GM19239 (cell line): ENCODE data around the gene TIE1.

Source experiments
- DNase-seq: peaks from one replicate; pipeline ENCODE4 v3.0.0; 2011; ENCODE audit warnings: low spot score; ENCODE audit not compliant: insufficient read length
- FAIRE-seq: peaks from 2 replicates; lab custom pipeline; 2011; peaks lifted over from hg19 to GRCh38; lab: Jason Lieb, UNC

Gene TIE1

DNA sequence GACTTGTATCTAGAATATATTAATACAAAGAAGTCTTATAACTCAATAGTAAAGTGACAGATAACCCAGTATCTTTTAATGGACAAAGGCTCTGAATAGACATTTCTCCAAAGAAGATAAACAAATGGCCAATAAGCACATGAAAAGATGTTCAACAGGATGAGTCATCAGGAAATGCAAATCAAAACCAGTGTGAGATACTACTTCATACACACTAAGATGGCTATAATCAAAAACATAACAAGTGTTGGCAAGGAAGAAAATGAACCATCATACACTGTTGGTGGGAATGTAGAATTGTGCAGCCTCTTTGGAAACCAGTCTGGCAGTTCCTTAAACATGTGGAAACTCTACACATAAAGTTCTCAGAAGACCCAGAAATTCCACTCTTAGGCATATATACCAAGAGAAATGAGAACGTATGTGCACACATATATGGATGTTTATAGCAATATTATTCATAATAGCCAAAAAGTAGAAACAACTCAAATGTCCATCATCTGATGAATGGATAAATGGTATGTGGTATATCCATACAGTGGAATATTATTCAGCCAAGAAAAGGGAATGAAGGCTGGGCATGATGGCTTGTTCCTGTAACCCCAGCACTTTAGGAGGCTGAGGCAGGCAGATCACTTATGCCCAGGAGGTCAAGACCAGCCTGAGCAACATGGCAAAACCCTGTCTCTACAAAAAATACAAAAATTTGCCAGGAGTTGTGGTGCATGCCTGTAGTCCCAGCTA, 26.9 kb downstream of the TIE1 start:
- DNase-seq (no peak), FAIRE-seq (no peak)

- DNase-seq (no peak), FAIRE-seq (no peak)
Observed at GRCh38 chr1:43329995-43330751, 29.4 kb downstream of the TIE1 start.

DNA sequence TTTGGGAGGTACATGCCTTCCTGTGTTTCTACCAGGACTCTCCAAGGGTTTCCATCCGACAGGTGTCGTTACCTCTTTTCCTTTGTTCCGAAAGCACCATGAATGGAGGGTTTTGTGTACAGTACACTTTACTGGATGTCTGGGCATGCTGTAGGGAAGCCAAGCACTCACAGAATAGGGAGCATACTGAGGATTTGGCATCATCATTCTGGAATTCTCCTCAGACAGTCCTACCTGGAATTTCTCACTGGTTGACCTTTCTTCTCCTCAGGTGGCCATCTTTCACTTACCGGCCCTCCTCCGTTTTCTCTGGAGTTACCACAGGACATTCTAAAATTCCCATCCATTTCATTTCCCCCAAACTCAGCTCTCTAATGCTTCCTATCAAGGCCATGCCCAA, 30.9 kb downstream of the TIE1 start:
- no peak for DNase-seq
- FAIRE-seq = no peak

DNA sequence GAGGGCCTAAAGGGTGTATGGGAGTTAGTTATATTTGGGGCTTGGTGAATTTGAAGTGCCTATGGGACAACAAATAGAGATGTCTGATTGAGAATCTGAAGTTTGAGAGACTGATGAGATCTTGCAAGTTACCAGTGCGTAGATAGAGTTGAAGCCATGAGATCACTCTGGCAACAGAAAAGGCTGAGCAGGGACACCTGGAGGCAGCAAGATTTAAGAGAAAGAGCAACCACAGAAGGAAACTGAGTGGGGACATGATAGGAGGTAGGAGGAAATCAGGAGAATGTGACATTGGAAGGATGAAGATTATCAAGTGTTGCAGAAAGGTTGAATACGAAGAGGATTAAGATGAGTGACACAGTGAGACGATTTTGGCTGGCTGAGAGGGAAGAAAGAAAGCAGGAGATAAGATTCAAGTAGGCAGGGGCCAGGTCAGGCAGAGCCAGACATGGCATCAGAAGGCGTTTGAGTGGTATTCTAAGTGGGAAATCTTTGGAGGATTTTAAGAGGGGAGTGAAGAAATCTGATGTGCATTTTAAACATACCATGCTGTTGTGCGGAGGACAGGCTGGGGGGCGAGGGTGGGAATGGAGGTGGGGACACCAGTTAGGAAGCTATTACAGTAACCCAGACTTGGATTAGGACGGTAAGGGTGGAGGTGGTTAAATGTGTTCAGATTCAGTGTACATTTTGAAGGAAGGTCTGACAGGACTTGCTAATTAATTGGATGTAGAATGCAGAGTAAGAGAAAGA, 33.8 kb downstream of the TIE1 start:
- DNase-seq (no peak), FAIRE-seq (no peak)

DNA sequence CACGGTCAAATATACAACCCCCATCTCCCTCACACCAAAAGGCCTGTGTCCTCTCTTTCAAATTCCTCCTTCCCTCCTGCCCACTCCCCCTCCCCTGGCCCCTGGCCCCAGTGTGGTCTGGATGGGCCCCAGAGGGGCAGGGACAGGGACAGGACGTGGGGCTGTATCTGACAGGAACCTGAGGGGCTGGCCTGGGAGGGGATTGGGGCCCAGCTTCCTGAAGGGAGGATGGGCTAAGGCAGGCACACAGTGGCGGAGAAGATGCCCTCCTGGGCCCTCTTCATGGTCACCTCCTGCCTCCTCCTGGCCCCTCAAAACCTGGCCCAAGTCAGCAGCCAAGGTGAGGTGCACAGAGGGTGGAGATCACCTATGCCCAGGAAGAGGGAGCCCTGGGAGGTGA, 36.8 kb downstream of the TIE1 start, which contains the start of gene MPL:
Gene MPL (plus strand): TSS at position 231 of the 400 bp plus-strand sequence. CDS start 31 bp downstream, at position 262.
- DNase-seq (no peak), FAIRE-seq (no peak)

DNA sequence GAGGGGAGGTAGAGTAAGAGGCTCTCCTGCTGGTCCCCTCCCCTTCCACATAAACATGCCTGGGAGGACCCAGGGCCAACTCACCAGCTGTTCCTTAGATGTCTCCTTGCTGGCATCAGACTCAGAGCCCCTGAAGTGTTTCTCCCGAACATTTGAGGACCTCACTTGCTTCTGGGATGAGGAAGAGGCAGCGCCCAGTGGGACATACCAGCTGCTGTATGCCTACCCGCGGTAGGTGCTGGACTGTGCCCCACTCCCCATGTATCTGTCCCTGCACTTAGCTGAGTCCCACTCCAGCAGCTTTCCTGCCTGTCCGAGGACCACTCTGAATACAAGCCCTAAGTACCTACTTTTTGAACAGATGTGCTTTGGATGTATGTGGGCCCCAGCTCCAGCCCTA, 37.2 kb downstream of the TIE1 start:
- FAIRE-seq (no peak), DNase-seq (no peak)

- DNase-seq = no peak
- no peak for FAIRE-seq
Observed at GRCh38 chr1:43339584-43340232, 38.9 kb downstream of the TIE1 start.

DNA sequence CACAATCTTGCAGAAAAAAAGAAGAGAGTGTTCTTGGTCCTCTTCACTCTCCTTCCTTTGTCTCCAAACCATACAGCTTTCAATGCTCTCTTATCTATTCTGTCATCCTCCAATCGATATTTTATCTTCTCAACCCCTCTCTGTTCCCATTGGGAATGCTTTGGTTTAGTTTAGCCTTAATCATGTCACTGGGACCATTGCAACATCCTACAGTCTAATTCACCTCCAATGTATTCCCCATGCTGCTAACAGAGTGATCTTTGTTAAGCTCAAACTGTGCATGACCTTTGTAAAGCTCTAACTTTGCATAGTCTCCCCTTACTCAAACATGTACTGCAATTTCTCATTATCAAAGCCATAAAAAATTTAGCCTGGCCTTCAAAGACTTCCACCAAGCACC, 39.8 kb downstream of the TIE1 start:
- DNase-seq (no peak), FAIRE-seq (no peak)

GRCh38 chr1:43344267-43344850, 43.6 kb downstream of the TIE1 start:
- no peak for FAIRE-seq
- no peak for DNase-seq

DNA sequence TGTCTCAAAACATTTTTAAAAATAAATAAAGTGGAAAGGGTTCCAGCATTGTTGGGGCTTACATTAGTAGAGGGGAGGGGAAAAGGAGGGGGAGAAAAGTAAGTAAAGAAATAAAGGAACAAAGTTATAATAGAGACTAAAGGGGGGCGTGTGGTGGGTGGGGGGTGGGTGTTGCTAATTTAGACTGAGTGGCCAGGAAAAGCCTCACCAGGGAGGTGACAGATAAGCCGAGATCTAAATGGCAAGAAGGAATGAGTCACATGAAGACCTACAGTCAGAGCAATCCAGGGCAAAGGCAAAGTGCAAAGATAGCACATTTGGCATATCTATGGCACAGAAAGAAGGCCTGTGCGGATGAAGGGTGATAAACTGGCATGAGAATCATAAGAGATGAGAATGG, 44.3 kb downstream of the TIE1 start:
- DNase-seq = no peak
- FAIRE-seq = no peak

DNA sequence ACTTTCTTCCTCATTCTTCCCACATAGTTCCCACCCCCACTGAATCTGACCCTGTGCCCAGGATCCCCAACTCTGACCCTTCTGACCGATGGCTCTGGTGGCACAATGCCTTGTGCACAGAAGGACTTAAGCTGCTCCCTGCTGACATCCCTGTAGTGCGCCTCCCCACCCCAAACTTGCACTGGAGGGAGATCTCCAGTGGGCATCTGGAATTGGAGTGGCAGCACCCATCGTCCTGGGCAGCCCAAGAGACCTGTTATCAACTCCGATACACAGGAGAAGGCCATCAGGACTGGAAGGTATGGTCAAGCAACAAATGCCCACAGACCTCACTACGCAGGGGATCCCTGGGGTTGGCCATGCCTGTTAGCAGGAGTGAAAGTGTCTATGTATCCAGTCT, 45.9 kb downstream of the TIE1 start:
- DNase-seq (no peak), FAIRE-seq (no peak)

DNA sequence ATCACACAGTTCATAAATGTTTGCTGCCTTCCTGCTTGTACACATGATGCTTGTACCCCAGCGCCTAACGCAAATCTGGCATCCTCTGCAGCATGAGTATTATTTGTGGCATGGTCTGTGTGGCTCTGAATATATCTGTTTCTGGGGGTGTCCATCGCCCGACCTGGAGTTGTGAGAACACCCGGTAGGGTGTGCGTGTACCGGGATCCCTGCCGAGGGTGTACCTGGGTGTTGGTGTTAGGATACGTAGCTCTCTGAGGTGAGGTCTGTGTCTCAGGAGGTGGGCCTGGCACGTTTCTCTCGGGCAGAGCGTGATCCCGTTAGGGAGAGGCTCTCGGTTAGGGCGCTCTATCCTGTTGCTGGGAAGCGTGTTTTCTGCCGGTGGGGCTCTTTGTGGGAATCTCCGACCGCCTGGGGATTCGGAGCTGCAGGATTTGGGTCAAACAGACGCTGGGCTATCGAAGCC, 47.6 kb downstream of the TIE1 start:
- no peak for DNase-seq
- no peak for FAIRE-seq

- no peak for DNase-seq
- no peak for FAIRE-seq
Observed at GRCh38 chr1:43348809-43349593, 48.2 kb downstream of the TIE1 start.

- no peak for DNase-seq
- FAIRE-seq = no peak
Observed at GRCh38 chr1:43349594-43350306, 49.0 kb downstream of the TIE1 start.

DNA sequence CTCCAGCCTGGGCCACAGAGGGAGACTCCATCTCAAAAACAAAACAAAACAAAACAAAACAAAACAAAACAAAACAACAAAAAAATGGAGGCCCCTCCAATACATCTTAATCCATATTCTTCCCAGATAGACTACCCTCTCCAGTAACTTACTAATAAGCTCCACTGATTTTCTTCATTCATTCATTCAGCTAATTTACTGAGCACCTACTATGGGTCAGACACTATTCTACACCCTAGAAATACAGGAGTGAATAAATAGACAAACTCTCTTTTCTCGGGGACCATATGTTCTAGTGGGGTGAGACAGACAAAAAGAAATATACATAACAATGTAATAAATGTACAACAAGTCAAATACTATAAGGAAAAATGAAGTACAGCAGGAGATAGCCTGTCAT, 50.2 kb downstream of the TIE1 start:
- FAIRE-seq = no peak
- DNase-seq = no peak

GRCh38 chr1:43351421-43352350, 50.9 kb downstream of the TIE1 start:
- no peak for FAIRE-seq

DNA sequence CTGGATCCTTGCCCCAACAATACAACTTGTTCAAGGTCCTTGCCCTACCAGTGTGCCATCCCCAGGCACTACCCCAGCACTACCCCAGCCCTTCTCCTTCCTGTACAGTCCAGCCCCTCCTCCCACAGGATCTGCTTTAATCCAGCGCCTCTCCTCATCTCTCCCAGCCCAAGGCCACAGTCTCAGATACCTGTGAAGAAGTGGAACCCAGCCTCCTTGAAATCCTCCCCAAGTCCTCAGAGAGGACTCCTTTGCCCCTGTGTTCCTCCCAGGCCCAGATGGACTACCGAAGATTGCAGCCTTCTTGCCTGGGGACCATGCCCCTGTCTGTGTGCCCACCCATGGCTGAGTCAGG, 51.5 kb downstream of the TIE1 start:
- FAIRE-seq = no peak
- DNase-seq = no peak

More at GRCh38 chr1:43351421-43352350, 50.9 kb downstream of the TIE1 start:
- DNase-seq = no peak

DNA sequence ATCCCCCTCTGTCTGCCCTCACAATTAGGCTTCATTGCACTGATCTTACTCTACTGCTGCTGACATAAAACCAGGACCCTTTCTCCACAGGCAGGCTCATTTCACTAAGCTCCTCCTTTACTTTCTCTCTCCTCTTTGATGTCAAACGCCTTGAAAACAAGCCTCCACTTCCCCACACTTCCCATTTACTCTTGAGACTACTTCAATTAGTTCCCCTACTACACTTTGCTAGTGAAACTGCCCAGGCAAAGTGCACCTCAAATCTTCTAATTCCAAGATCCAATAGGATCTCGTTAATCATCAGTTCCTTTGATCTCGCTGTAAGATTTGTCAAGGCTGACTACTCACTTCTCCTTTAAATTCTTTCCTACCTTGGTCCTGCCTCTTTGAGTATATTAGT, 52.1 kb downstream of the TIE1 start:
- no peak for DNase-seq
- FAIRE-seq = no peak
